GM12892 (cell line): Measurements from ENCODE around the gene CAPZA2.

Source experiments
- POLR2A ChIP-seq: IDR thresholded peaks from 2 replicates; pipeline ENCODE4 v1.6.1; 2011; ENCODE audit warnings: low read depth, low read length, control low read depth
- POLR2AphosphoS5 ChIP-seq: IDR thresholded peaks from 2 replicates; pipeline ENCODE4 v1.6.1; 2011; ENCODE audit warnings: low read depth, low read length, control low read depth
- TAF1 ChIP-seq: IDR thresholded peaks from 2 replicates; pipeline ENCODE4 v1.6.1; 2011; ENCODE audit warnings: low read depth, mild to moderate bottlenecking, control low read depth, low read length, borderline replicate concordance

DNA sequence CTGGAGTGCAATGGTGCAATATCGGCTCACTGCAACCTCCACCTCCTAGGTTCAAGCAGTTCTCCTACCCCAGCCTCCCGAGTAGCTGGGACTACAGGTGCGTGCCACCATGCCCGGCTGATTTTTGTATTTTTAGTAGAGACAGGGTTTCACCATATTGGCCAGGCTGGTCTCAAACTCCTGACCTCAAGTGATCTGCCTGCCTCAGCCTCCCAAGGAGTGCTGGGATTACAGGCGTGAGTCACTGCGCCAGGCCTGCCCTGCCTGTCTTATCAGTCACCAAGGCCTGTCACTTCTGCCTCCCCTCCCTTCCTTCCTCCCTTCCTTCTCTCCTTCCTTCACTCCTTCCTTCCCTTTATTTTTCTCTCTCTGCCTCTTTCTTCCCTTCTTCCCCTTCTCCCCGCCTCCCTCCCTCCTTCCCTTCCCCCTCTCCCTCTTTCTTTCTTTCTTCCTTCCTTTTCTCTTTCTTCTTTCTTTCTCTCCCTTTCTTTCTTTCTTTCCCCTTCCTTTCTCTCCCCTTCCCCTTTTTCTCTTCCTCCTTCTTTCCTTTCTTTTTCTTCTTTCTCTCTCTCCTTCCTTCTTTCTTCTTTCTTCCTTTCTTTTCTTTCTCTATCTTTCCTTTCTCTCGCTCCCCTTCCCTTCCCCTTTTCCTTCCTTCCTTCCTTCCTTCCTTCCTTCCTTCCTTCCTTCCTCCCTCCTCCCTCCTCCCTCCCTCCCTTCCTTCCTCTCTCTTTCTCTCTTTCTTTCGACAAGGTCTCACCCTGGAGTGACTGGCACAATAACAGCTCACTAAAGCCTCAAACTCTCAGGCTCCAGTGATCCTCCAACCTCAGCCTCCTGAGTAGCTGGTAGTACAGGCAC lies 87.8 kb downstream of the CAPZA2 start:
- no peak for TF ChIP-seq POLR2AphosphoS5
- TF ChIP-seq POLR2A, result no peak
- TF ChIP-seq TAF1, result no peak
